IMR-90 (cell line): ENCODE measurements around the gene CCP110. TPM values are rescaled to one million over a fixed set of nuclear protein-coding genes. Genes with fewer than 3 reads are reported as not detected.

Experiments
- ATAC-seq: fragments of 200-7000 bp; cut with Tn5 transposase; 2 replicates; pipeline ENCODE4 v1.9.1; 2020; ENCODE audit warnings: low read depth, mild to moderate bottlenecking, moderate library complexity
- BruUV-seq: library from RNA; stranded (reverse); fragments of 400-500 nt; replicated peaks from 2 replicates; lab custom pipeline; 2021; lab: Mats Ljungman, UMichigan
- CTCF ChIA-PET: fragments of 300-600 bp; formaldehyde crosslinking; extraction: SDS; loops from one replicate; lab custom pipeline; 2021; ENCODE audit warnings: antibody characterized with exemption; lab: Yijun Ruan, JAX
- POLR2A ChIA-PET: fragments of 300-600 bp; sonication (Branson Sonifier 250); formaldehyde crosslinking; loops from one replicate; lab custom pipeline; 2022; ENCODE audit warnings: antibody characterized with exemption; ENCODE audit not compliant: unreplicated experiment; lab: Charles Lee
- DNase-seq: peaks from one replicate; pipeline ENCODE4 v3.0.0; 2013
- H2AFZ ChIP-seq: replicated peaks from 2 replicates; pipeline ENCODE3; 2013; ENCODE audit warnings: low read length, mild to moderate bottlenecking; ENCODE audit not compliant: poor library complexity
- H2AK5ac ChIP-seq: 2 replicates; pipeline ENCODE4 v1.6.1; 2013; ENCODE audit warnings: low read depth, low read length, inconsistent platforms
- H2AK9ac ChIP-seq: replicated peaks from 2 replicates; pipeline ENCODE3; 2013; ENCODE audit warnings: mild to moderate bottlenecking, low read depth, low read length, moderate library complexity; ENCODE audit not compliant: poor library complexity
- H2BK120ac ChIP-seq: 2 replicates; pipeline ENCODE4 v1.6.1; 2013; ENCODE audit warnings: low read depth, low read length, inconsistent platforms
- H2BK15ac ChIP-seq: 3 replicates; pipeline ENCODE4 v1.6.1; 2013; ENCODE audit warnings: low read depth, low read length, inconsistent platforms
- H2BK20ac ChIP-seq: 2 replicates; pipeline ENCODE4 v1.6.1; 2013; ENCODE audit warnings: low read depth, mild to moderate bottlenecking, inconsistent platforms, low read length, moderate library complexity
- H2BK5ac ChIP-seq: 2 replicates; pipeline ENCODE4 v1.6.1; 2013; ENCODE audit warnings: mild to moderate bottlenecking, low read depth, low read length, inconsistent platforms; ENCODE audit not compliant: poor library complexity, severe bottlenecking
- H3K14ac ChIP-seq: replicated peaks from 2 replicates; pipeline ENCODE4 v1.6.1; 2013; ENCODE audit warnings: low read depth, low read length, inconsistent platforms
- H3K18ac ChIP-seq: 2 replicates; pipeline ENCODE4 v1.6.1; 2013; ENCODE audit warnings: low read depth, low read length, control low read depth
- H3K23ac ChIP-seq: 2 replicates; pipeline ENCODE4 v1.6.1; 2013; ENCODE audit warnings: low read depth, low read length, inconsistent platforms
- H3K27ac ChIP-seq: 2 replicates; pipeline ENCODE4 v1.5.1; 2013; ENCODE audit warnings: mild to moderate bottlenecking, control low read depth, low read length; ENCODE audit not compliant: insufficient read depth
- H3K27me3 ChIP-seq: 2 replicates; pipeline ENCODE4 v1.6.1; 2013; ENCODE audit warnings: low read length; ENCODE audit not compliant: control insufficient read depth, insufficient read depth
- H3K36me3 ChIP-seq: 2 replicates; pipeline ENCODE4 v1.6.1; 2013; ENCODE audit warnings: low read length, mixed read lengths; ENCODE audit not compliant: control insufficient read depth, insufficient read depth
- H3K4ac ChIP-seq: 2 replicates; pipeline ENCODE4 v1.6.1; 2013; ENCODE audit warnings: low read depth, low read length, inconsistent platforms
- H3K4me1 ChIP-seq: 2 replicates; pipeline ENCODE4 v1.6.1; 2013; ENCODE audit warnings: low read length, mixed read lengths; ENCODE audit not compliant: control insufficient read depth, insufficient read depth
- H3K4me2 ChIP-seq: 2 replicates; pipeline ENCODE4 v1.6.1; 2013; ENCODE audit warnings: low read depth, mild to moderate bottlenecking, control low read depth, low read length, moderate library complexity
- H3K4me3 ChIP-seq: 2 replicates; pipeline ENCODE4 v1.5.1; 2013; ENCODE audit warnings: low read depth, mild to moderate bottlenecking, control low read depth, low read length, moderate library complexity; ENCODE audit not compliant: insufficient read depth
- H3K56ac ChIP-seq: 2 replicates; pipeline ENCODE4 v1.6.1; 2013; ENCODE audit warnings: low read length, inconsistent platforms; ENCODE audit not compliant: insufficient read depth; ENCODE audit errors: extremely low read depth
- H3K79me1 ChIP-seq, 2 experiments: 2 replicates each; pipeline ENCODE4 v1.6.1; 2013; ENCODE audit warnings: low read length in 2 of 2, inconsistent platforms in 1 of 2, low read depth in 1 of 2
- H3K9ac ChIP-seq: 2 replicates; pipeline ENCODE4 v1.6.1; 2013; ENCODE audit warnings: low read depth, low read length, control low read depth
- H3K9me1 ChIP-seq: 2 replicates; pipeline ENCODE4 v1.6.1; 2013; ENCODE audit warnings: low read length, inconsistent platforms; ENCODE audit not compliant: insufficient read depth
- H3K9me3 ChIP-seq: 2 replicates; pipeline ENCODE4 v1.6.1; 2013; ENCODE audit warnings: low read length; ENCODE audit not compliant: control insufficient read depth, insufficient read depth
- H4K20me1 ChIP-seq: 2 replicates; pipeline ENCODE4 v1.6.1; 2013; ENCODE audit warnings: low read length, inconsistent platforms; ENCODE audit not compliant: insufficient read depth
- H4K5ac ChIP-seq: 2 replicates; pipeline ENCODE4 v1.6.1; 2013; ENCODE audit warnings: mild to moderate bottlenecking, low read depth, low read length, control low read depth
- H4K8ac ChIP-seq, 2 experiments: 2 replicates each; pipeline ENCODE4 v1.6.1; 2013; ENCODE audit warnings: low read depth in 2 of 2, low read length in 2 of 2, control low read depth in 1 of 2, inconsistent platforms in 1 of 2
- H4K91ac ChIP-seq: 2 replicates; pipeline ENCODE4 v1.6.1; 2013; ENCODE audit warnings: low read depth, low read length, inconsistent platforms; ENCODE audit not compliant: insufficient read depth
- ELK1 ChIP-seq: fragments of 150-350 bp; IDR thresholded peaks from 2 replicates; pipeline ENCODE4 v1.6.1; 2016; ENCODE audit warnings: low read depth, mild to moderate bottlenecking, low read length, moderate library complexity, borderline replicate concordance
- FOS ChIP-seq: fragments of 150-350 bp; IDR thresholded peaks from 2 replicates; pipeline ENCODE4 v1.6.1; 2016; ENCODE audit warnings: low read depth, low read length
- MAFK ChIP-seq: IDR thresholded peaks from 2 replicates; pipeline ENCODE4 v1.6.1; 2012; ENCODE audit warnings: low read depth, low read length, improper control_type of control experiment
- MXI1 ChIP-seq: IDR thresholded peaks from 2 replicates; pipeline ENCODE4 v1.6.1; 2012; ENCODE audit warnings: low read depth, mild to moderate bottlenecking, low read length, moderate library complexity, borderline replicate concordance
- RCOR1 ChIP-seq: IDR thresholded peaks from 2 replicates; pipeline ENCODE4 v1.6.1; 2012; ENCODE audit warnings: mild to moderate bottlenecking, low read length, improper control_type of control experiment; ENCODE audit not compliant: insufficient replicate concordance
- SMC3 ChIP-seq: fragments of 150-350 bp; IDR thresholded peaks from 2 replicates; pipeline ENCODE4 v1.6.1; 2016; ENCODE audit warnings: low read depth, mild to moderate bottlenecking, antibody characterized with exemption, low read length, moderate library complexity
- USF2 ChIP-seq: fragments of 150-350 bp; IDR thresholded peaks from 2 replicates; pipeline ENCODE4 v1.6.1; 2017; ENCODE audit warnings: mild to moderate bottlenecking, antibody characterized with exemption, low read length, low read depth
- WGBS, 2 experiments: methylation state at CpG; one replicate each; pipeline versions ENCODE4 v1.1.5 to v1.1.7; 2013; ENCODE audit warnings: missing lambda C conversion rate in 2 of 2; ENCODE audit not compliant: insufficient read length in 1 of 2; ENCODE audit errors: extremely low coverage in 2 of 2; 5-methylcytosine and 5-hydroxymethylcytosine counted together
- dilution Hi-C: fragments of 300-500 bp; cut with HindIII; formaldehyde crosslinking; loops from one replicate; pipeline ENCODE4 v1.14.3; 2018; ENCODE audit warnings: low sequenced_read_pairs; ENCODE audit not compliant: unreplicated experiment
- in situ Hi-C: fragments of 300-500 bp; cut with MboI; formaldehyde crosslinking; loops from 3 replicates; pipeline ENCODE4 v1.14.3; 2019; ENCODE audit warnings: low sequenced_read_pairs, inconsistent platforms, mixed read lengths
- intact Hi-C: fragments of 100-400 bp; cut with micrococcal nuclease; formaldehyde crosslinking; loops from 2 replicates; pipeline ENCODE4 v1.10.0; 2022
- polyA plus RNA-seq, 3 experiments: library from polyadenylated mRNA; depleted of rRNA; stranded (reverse); fragments of >200 nt; gene quantifications; 2 replicates each; pipeline ENCODE4 v1.2.3, GENCODE V29; 2012; ENCODE audit warnings: low replicate concordance in 1 of 3
- total RNA-seq: library from RNA; depleted of rRNA; stranded (reverse); fragments of >200 nt; gene quantifications from 2 replicates; pipeline ENCODE4 v1.2.3, GENCODE V29; 2012

CCP110 gene
- total and polyA plus RNA-seq, 2 of the 4 experiments (the other 2 are of a cell fraction): 4.7 to 7.7 TPM

- Histone ChIP-seq H2AK5ac (no peak overlapping the region), H2BK120ac (no peak overlapping the region), H3K4me2 (no peak overlapping the region), H2BK20ac (no peak overlapping the region), H3K36me3 (peaks cover 20% of the 10 kb centered on the region), H3K27ac (no peak overlapping the region), H4K5ac (no peak overlapping the region), H2AK9ac (no peak overlapping the region), H3K18ac (no peak overlapping the region), H3K9me1 (no peaks in the 10 kb centered on the region), H2AFZ (no peak overlapping the region), H4K8ac (no peak overlapping the region), H3K4ac (no peak overlapping the region), H2BK5ac (no peak overlapping the region), H3K9me3 (peaks cover 8% of the 10 kb centered on the region), H3K56ac (no peak overlapping the region), H3K9ac (no peak overlapping the region), H3K23ac (no peak overlapping the region), H3K27me3 (no peaks in the 10 kb centered on the region), H3K4me1 (no peaks in the 10 kb centered on the region), H2BK15ac (no peak overlapping the region), H4K91ac (no peak overlapping the region), H3K79me1 (peaks cover 6 to 34% of the 10 kb centered on the region in 2 experiments), H3K14ac (no peak overlapping the region), H4K20me1 (no peaks in the 10 kb centered on the region), H3K4me3 (no peak overlapping the region)
- BruUV-seq: no TSS peak
- no peak for DNase-seq
- ChIA-PET CTCF (interaction anchor here (1.7 kb wide), 1 partner anchor 20 kb away, joined by 5 read pairs; no protein-coding TSS in a partner anchor), POLR2A (no interaction called here)
- no CpG with 5 or more reads among the region's 4 CpGs for WGBS, 2 experiments
- ATAC-seq: no peak
- dilution Hi-C loops: no loop called here
- TF ChIP-seq ELK1 (no peak), MAFK (no peak), RCOR1 (no peak), SMC3 (no peak), USF2 (no peak), FOS (no peak), MXI1 (no peak)
- in situ Hi-C loops: no loop called here
- intact Hi-C loops: no loop called here
Measured at GRCh38 chr16:19563377-19563776, 39.6 kb downstream of the CCP110 start.
